HG03159 (cell line): ENCODE data around the gene PGAM1.
"Not testable (repeated sequence)": the region's sequence is repeated elsewhere in the genome, so short reads cannot be mapped to it uniquely, and the experiment has no call there.

ENCODE experiments used
- ATAC-seq: cut with Tn5 transposase; IDR thresholded peaks from one replicate; pipeline ENCODE4 v1.9.1; 2021; ENCODE audit warnings: mild to moderate bottlenecking, moderate library complexity; ENCODE audit not compliant: unreplicated experiment

The PGAM1 gene

DNA sequence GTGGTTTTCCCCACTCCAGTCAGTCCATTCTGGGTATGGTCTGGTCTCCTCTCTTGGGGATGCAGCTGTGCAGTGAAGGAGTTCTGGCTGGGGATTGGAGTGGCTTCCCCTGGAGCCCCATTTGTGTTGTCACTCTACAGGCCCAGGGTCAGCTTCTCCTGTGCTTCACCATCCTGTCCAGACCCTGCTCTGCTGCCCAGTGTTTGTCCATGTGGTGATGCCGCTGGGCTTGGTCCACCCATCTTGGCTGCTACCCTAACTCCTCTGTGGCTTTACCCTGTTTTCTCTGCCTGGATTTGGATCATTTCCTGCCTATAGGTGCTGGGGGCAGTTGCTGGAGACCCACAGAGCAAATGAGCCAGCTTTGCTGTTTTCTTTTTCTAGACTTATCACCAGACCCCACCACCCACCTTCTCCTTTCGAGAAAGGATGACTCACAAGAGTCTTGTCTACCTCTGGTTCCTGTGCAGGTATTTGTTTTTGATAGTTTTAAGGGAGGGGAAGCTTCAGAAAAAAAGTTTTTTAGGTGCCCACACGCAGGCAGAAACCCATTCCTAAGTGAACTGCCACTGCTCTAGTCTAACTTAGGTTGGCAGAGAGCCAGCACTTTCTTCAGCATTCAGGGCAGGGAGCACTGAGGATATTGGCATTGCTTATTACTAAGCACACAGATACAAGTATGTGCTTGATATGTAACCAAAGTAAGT is 28.5 kb downstream of the PGAM1 start:
- no peak for ATAC-seq

DNA sequence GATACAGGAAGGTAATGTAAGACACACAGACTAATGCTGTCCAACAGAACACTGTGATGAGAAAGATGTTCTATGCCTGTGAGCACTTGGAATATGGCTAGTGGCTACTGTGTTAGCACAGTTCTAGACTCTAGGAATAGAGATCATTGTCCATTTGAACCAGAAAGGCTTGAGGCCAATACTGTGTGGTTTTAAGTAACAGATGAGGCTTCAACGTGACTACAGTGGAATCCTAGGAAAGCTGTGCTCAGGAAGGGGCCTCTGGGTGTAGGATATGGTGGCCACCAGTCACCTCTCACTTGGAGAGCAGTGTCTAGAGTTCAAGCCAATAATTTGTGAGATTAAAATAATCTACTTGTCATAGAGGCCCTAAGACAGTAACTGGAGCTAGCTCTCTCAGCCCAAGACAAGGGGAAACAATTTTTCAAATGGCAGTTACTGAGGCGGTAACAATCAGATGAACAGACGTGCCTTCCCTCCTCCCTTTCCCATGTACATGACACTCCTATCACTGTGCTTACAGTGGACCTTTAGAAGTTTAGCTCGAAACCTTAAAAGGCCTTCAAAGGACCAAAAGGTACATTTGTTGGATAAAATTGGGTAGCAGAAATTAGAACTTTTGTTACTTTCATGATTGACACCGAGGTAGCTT is 30.2 kb downstream of the PGAM1 start:
- ATAC-seq, result no peak

DNA sequence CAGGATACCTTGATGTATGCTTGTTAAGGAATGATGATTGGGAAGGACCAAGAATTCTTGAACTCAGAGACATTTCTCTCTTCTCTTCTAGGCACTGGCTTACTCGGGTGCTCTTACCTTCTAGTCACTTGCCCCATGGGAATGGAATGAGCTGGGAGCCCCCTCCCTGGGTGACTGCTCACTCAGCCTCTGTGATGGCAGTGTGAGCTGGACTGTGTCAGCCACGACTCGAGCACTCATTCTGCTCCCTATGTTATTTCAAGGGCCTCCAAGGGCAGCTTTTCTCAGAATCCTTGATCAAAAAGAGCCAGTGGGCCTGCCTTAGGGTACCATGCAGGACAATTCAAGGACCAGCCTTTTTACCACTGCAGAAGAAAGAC is 30.7 kb downstream of the PGAM1 start:
- ATAC-seq, result no peak

DNA sequence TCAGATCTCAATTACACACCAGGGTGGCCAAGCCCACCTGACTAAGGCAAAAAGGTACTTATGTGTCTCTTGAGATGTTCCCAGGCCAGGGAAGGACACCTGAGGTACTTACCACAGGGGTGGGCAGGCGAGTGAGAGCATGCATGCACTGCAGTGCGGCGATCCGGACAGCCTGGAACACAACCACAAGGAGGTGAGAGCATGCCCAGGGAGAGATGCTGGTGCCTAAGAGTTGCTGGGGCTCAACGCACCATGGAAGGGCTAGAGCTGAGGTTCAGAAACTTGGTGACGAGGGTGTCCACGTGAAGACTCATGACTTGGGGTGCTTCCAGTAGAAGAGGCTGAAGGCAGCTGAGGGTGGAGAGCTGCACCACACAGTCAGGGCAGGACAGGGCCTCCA is 33.1 kb downstream of the PGAM1 start:
- ATAC-seq, result no peak

DNA sequence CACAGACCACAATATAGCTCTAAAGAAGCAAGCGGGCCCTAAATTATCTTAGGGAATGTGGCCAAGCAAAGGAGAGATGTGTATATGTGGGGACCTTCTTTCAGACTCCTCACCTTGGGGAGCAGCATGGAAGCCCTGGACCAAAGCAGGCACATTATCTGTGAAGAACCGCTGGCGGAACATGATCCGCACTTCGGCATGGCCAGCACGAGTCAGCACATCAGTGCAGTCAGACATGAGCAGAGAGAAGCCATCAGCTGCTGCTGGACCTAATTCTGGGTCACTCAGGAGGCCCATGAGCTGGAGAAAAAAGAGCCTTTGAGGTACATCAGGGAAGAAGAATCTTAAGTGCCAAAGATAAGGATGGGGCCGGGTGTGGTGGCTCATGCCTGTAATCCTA is 33.9 kb downstream of the PGAM1 start:
- ATAC-seq, result no peak

DNA sequence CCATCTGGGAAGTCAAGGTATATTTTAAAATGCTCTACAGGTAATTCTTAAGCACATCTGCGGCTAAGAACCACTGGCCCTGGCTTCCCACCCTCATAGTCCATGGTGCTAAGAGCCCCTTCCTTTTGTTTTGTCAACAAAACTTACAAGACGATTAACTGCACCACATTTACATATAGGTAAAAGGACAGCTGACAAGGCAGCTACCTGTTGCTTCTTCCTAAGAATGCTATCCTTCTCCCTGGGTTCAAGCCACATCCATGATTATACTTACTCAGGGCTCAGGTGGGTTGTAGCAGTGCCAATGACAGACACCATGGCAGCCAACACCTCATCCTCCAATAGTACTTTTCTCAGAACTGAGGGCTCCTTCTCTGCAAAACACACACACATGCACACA is 36.3 kb downstream of the PGAM1 start:
- ATAC-seq, result no peak

DNA sequence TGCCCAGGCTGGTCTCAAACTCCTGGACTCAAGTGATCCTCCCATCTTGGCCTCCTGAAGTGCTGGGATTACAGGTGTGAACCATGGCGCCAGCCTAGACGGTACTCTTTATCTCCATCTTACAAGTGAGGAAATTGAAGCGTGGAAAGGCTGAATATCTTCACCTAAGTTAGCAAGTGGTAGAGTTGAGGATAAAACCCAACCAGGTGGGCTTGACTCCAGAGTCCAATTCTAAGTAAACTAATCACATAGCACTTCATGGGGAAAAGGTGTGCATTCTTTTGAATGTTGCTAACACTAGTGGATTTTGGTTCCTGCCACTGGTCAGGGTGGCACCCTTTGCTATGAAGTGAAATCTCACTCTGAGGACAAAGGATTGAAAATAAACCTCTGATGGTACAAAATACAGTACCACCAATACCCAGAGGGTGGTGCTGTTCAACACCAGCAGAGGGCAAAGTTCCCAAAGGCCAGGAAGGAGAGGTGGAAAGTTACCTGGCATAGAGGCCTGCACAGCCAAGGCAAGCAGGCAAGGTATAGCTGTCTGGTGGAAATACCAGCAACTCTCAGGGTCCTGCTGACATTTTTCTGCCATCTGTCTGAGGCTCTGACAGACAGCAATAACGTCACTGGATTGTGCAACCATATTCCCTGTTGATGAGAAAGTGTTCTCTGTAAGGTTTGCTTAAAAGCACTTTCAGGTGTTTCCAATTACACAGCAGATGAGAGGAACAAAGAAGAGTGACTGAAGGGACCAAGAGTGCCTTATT is 37.6 kb downstream of the PGAM1 start:
- ATAC-seq, result no peak

DNA sequence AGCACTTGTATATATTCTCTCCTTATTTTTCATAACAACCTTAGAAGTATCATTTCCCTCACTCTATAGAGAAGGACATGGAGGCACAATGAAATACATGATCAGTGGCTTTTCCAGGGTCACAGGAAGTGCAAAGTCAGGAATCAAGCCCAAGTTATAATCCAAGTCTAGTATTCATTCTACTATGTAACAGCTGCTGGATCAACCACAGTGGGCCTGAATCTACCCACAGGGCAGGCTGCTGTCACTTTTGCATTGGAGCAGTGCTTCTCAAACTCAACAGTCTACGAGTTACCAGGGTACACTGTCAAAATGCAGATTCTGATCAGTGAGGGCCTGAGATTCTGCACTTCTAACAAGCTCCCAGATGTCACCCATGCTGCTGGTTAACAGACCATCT is 38.2 kb downstream of the PGAM1 start:
- no peak for ATAC-seq

DNA sequence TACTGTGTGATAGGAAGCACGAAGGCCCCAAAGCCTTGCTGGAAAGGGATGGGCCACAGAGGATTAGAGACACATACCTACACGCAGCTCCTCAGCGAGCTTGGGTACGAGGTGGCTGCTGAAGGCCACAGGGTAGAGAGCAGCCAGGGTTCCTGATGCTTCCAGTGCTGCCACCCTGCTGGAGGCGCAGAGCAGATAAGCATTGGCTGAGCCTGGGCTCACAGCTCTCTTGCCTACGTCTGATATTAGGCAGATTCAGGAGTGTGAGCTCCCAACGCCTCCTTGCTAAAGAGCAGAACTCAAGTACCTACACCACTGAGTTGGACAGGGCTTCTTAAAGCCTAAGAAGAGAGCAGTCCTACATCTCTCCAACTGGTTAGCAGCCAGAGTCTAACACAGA is 40.0 kb downstream of the PGAM1 start:
- no peak for ATAC-seq

DNA sequence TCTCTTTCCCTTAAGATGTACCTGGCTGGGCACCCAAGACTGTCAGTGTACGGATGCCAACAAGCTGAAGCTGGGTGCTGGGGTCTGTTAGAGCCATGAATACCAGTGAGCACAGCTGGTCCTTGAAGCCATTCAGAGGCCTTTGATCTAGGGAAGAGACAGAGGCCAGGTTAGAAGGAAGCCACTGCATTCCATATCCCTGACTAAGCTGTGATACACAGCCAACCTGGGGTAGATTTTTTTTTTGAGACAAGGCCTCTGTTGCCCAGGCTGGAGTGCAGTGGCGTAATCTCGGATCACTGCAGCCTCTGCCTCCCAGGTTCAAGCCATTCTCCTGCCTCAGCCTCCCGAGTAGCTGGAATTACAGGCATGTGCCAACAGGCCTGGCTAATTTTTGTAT is 40.8 kb downstream of the PGAM1 start:
- no peak for ATAC-seq

DNA sequence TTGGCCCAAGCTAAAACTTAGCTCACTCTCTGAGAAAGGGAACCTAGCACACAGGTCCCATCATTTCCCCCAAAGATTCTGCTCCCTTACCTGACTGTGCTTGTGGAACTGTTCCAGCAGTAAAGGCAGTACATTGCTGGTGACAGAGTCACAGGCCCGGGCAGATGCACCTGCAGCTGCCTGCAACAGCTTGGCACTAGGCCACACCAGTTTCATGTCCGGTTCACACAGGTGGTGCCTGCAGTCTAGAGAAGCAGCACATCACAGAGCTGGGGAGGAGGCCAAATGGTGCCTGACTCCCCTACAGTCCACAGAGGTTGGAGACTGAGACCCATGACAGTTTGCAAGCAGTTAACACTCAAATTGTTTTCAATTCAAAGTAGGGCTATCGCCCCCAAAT is 42.2 kb downstream of the PGAM1 start:
- ATAC-seq, result no peak

DNA sequence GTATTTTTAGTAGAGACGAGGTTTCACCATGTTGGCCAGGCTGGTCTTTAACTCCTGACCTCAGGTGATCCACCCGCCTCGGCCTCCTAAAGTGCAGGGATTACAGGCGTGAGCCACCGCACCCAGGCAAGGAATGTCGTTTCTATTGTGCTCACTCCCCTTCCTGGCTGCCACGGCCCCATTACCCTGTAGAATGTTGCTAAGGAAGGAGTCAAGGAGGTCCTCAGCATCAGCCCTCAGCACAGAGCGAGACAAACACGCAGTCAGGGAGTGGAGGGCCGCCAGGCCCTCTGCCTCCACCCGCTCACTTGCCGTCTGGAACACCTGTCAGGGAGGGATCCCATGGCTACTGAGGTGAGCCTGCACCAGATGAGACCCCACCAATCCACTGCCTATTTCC is 42.8 kb downstream of the PGAM1 start:
- not testable (repeated sequence) for ATAC-seq

DNA sequence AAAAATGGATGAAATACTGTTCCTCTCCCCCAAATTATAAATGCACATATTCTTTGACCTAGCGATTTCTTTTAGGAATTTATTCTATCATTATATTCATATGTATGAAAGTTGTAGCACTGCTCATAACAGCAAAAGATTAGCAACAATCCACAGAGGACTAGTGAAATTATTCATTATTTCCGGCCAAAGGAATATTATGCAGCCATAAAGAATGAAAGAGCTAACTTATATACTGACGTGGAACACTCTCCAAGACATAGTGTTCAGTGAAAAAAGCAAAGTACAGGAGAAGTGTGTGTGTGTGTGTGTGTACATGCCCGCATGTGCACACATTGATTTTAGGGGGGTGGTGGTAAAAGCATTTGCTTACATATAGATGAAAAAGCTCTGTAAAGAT is 48.9 kb downstream of the PGAM1 start:
- ATAC-seq, result no peak

DNA sequence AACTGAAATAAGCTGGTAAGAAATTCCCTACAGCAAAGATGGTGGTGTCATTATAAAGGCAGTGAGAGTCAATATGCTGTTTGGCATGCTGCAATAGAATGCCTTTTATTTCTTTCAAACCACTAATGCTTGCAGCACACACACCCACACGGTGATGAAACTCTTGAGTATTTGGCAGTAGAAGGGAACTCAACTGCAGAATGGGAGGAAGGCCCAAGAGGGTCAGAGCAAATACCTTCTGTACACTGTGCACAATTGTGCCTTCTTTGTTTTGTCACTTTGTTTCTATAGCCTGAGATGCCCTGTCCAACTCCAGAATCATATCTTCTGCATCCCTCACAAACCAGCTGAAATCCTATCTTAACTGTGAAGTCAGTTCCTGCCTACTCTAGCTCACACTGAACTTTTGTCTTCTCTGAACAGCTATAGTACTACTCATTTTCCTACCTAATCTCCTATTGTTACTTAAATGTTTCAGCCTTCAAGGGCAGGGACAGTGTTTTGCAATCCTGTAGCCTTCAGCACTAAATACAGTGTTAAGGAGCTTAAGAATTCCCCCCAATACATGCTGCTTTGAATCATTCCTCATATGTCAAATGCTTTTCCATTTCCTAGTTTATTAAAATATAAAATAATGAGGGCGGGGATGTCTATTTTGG is 50.1 kb downstream of the PGAM1 start:
- no peak for ATAC-seq

DNA sequence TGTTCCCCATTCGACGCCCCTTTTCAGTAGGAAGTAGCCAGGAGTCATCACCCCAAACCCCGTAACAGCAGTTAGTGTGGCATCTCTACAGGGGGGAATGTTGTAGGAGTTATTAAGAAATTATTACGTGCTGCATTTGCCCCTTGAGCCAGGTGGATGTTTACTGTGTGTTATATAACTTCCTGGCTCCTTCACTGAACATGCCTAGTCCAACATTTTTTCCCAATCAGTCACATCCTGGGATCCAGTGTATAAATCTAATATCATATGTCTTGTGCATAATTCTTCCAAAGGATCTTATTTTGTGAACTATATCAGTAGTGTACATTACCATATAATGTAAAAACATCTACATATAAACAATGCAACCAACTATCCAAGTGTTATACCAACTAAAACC is 53.4 kb downstream of the PGAM1 start:
- not testable (repeated sequence) for ATAC-seq

DNA sequence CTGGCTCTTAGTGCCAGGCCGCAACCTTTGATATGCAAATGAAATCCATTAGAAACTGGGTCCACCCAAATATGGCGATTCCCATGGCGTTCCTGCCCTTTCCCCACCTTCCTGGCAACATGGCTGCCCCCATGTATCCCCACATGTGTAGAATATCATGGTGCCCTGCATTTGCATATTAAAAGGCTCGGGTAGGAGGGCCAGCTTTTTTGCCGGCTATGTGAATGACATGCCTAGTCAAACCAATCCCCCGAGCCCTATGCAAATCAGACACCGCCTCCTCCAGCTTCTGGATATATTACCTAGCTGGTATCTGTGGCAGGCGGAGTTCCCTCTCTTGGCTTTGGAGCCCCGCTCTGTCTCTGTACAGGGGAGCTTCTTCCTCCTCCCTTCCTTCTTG is 53.9 kb downstream of the PGAM1 start:
- no peak for ATAC-seq

DNA sequence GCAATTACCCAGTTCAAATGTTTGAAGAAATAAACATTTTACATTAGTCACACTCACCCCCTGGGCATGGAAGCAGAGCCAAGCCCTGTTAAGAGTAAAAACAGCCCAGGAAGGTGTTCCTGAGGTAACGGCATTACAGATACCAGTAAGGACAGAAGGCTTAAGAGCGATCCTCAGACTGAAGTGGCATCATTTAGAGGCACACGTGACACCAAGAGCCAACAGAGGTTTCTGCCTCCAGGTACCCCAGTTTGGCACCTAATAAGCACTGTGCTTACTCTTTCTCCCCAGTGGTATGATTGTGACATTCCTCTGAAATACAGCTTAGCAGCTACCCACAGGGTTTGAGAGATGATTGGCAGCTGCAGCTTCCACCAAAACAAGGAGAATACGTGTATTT is 55.1 kb downstream of the PGAM1 start:
- no peak for ATAC-seq

DNA sequence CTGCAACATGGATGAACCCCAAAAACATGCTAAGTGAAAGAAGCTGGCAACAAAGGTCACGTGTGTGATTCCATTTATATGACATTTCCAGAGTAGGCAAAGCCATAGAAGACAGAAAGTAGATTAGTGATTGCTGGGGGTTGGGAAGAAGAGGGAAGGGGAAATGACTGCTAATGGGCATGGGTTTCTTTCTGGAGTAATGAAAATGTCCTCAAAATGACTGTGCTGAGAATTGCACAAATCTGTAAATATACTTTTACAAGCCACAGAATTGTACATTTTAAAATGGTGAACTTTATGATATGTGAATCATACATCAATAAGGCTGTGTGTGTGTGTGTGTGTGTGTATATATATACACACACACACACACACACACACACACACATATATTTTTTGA is 56.4 kb downstream of the PGAM1 start:
- ATAC-seq, result no peak
